K562 (cell line): Measurements from ENCODE around the gene AFF3. TPM values are rescaled to one million over a fixed set of nuclear protein-coding genes. Genes with fewer than 3 reads are reported as not detected.
A peak's percentile ranks its signal among the peaks of the same experiment; 100 is the strongest.

Experiments
- ATAC-seq: fragments of 200-7000 bp; cut with Tn5 transposase; 3 replicates; pipeline ENCODE4 v1.9.1; 2020; ENCODE audit warnings: moderate library complexity
- BruUV-seq: library from RNA; stranded (reverse); fragments of 400-500 nt; replicated peaks from 2 replicates; lab custom pipeline; 2021; lab: Mats Ljungman, UMichigan
- CTCF ChIA-PET: fragments of 300-600 bp; formaldehyde crosslinking; extraction: SDS; loops from one replicate; lab custom pipeline; 2021; ENCODE audit warnings: low intra/inter-chr PET ratio; lab: Yijun Ruan, JAX
- POLR2A ChIA-PET: fragments of 300-600, 350-650 bp; sonication (Branson Sonifier 250); formaldehyde crosslinking; extraction: SDS; loops from one replicate; lab custom pipeline; 2021; ENCODE audit warnings: antibody characterized with exemption, inconsistent platforms; lab: Yijun Ruan, JAX
- DNase-seq, 4 experiments: peaks; one replicate each; pipeline versions ENCODE4 v3.0.0 to v3.0.0-alpha.2; 2011 to 2018; ENCODE audit warnings: low spot score in 3 of 4, mixed read lengths in 3 of 4; ENCODE audit errors: extremely low read depth in 1 of 4
- FAIRE-seq: peaks from 2 replicates; lab custom pipeline; 2011; peaks lifted over from hg19 to GRCh38; lab: Jason Lieb, UNC
- H2AFZ ChIP-seq: 2 replicates; pipeline ENCODE4 v1.6.0; 2011; ENCODE audit warnings: low read depth, low read length, control low read depth, inconsistent platforms
- H3K27ac ChIP-seq: fragments of 200-600 bp; 3 replicates; pipeline ENCODE4 v1.8.0; 2011; ENCODE audit warnings: low read depth, mild to moderate bottlenecking, control low read depth, inconsistent platforms, low read length, moderate library complexity, mixed read lengths; ENCODE audit errors: extremely low read depth
- H3K27me3 ChIP-seq, 2 experiments: fragments of 300-600 bp in 1 of 2; 2 replicates in 1 of 2; 3 replicates in 1 of 2; pipeline versions ENCODE4 v1.6.0 to v1.8.0; 2011; ENCODE audit warnings: inconsistent platforms in 2 of 2, low read length in 2 of 2, mild to moderate bottlenecking in 1 of 2, mixed read lengths in 1 of 2, moderate library complexity in 1 of 2; ENCODE audit not compliant: control insufficient read depth in 2 of 2, insufficient read depth in 2 of 2
- H3K36me3 ChIP-seq: fragments of 300-600 bp; 3 replicates; pipeline ENCODE4 v1.8.0; 2011; ENCODE audit warnings: mild to moderate bottlenecking, low read length, inconsistent platforms; ENCODE audit not compliant: control insufficient read depth, insufficient read depth
- H3K4me1 ChIP-seq, 2 experiments: fragments of 200-600 bp in 1 of 2; replicated peaks in 1 of 2; 2 replicates in 1 of 2; 3 replicates in 1 of 2; pipeline versions ENCODE4 v1.5.1 to v1.8.0; 2011; ENCODE audit warnings: inconsistent platforms in 2 of 2, low read length in 2 of 2, mild to moderate bottlenecking in 1 of 2, mixed read lengths in 1 of 2, moderate library complexity in 1 of 2; ENCODE audit not compliant: control insufficient read depth in 2 of 2, insufficient read depth in 2 of 2
- H3K4me2 ChIP-seq: 2 replicates; pipeline ENCODE4 v1.6.1; 2011; ENCODE audit warnings: low read length, control low read depth, inconsistent platforms, mixed read lengths; ENCODE audit not compliant: insufficient read depth
- H3K4me3 ChIP-seq: fragments of 200-600 bp; sonication (generic), shearing (Covaris generic); 2 replicates; pipeline ENCODE4 v1.5.1; 2016; ENCODE audit warnings: control low read depth, inconsistent platforms
- H3K79me2 ChIP-seq: fragments of 200-600 bp; 3 replicates; pipeline ENCODE4 v1.8.0; 2011; ENCODE audit warnings: low read length, inconsistent platforms; ENCODE audit not compliant: control insufficient read depth, insufficient read depth
- H3K9ac ChIP-seq, 2 experiments: 2 replicates each; pipeline versions ENCODE4 v1.6.0 to v1.6.1; 2011; ENCODE audit warnings: low read depth in 2 of 2, low read length in 2 of 2, control low read depth in 1 of 2, inconsistent platforms in 1 of 2, mild to moderate bottlenecking in 1 of 2, mixed read lengths in 1 of 2; ENCODE audit not compliant: insufficient read depth in 1 of 2
- H3K9me1 ChIP-seq: one replicate; pipeline ENCODE4 v1.6.0; 2011; ENCODE audit warnings: inconsistent platforms, mild to moderate bottlenecking, low read length, moderate library complexity; ENCODE audit not compliant: control insufficient read depth, insufficient read depth
- H3K9me3 ChIP-seq: replicated peaks from 2 replicates; pipeline ENCODE4 v1.5.1; 2011; ENCODE audit warnings: low read depth, low read length, inconsistent platforms; ENCODE audit not compliant: control insufficient read depth, insufficient read depth
- H4K20me1 ChIP-seq: replicated peaks from 2 replicates; pipeline ENCODE4 v1.6.1; 2011; ENCODE audit warnings: low read length, inconsistent platforms, mixed read lengths; ENCODE audit not compliant: control insufficient read depth, insufficient read depth
- RNF219 ChIP-seq: fragments of 250-450 bp; sonication (Bioruptor Pico); IDR thresholded peaks from 2 replicates; pipeline ENCODE4 v1.5.0; 2022; ENCODE audit warnings: mild to moderate bottlenecking
- RUNX1 ChIP-seq: sonication (generic); IDR thresholded peaks from 2 replicates; pipeline ENCODE4 v1.6.1; 2016; ENCODE audit warnings: antibody characterized with exemption, low read depth
- SMARCA4 ChIP-seq: fragments of 450-650 bp; IDR thresholded peaks from 2 replicates; pipeline ENCODE4 v1.6.1; 2016
- SPI1 ChIP-seq: IDR thresholded peaks from 2 replicates; pipeline ENCODE4 v1.6.1; 2011; ENCODE audit warnings: low read depth, low read length, control low read depth, borderline replicate concordance
- TCFL5 ChIP-seq: fragments of 250-450 bp; sonication (Bioruptor Pico); conservative IDR thresholded peaks from 2 replicates; pipeline ENCODE4 v1.6.1; 2021; ENCODE audit warnings: mild to moderate bottlenecking, moderate library complexity, matching md5 sums
- ZBTB2 ChIP-seq: fragments of 450-650 bp; IDR thresholded peaks from 2 replicates; pipeline ENCODE4 v1.6.1; 2016; ENCODE audit warnings: antibody characterized with exemption
- ZNF280B ChIP-seq: fragments of 250-450 bp; sonication (Bioruptor Pico); IDR thresholded peaks from 2 replicates; pipeline ENCODE4 v1.5.1; 2021; ENCODE audit warnings: mild to moderate bottlenecking
- ZNF551 ChIP-seq: fragments of 250-450 bp; sonication (Bioruptor Pico); IDR thresholded peaks from 2 replicates; pipeline ENCODE4 v1.5.0; 2021; ENCODE audit warnings: mild to moderate bottlenecking, moderate library complexity
- WGBS: fragments of 100-300 bp; shearing (Covaris generic); methylation state at CpG from one replicate; pipeline ENCODE4 v1.1.6; 2016; ENCODE audit warnings: low coverage, mixed read lengths; ENCODE audit not compliant: insufficient coverage; ENCODE audit errors: missing lambda C conversion rate; 5-methylcytosine and 5-hydroxymethylcytosine counted together
- in situ Hi-C: fragments of 300-500 bp; cut with MboI; formaldehyde crosslinking; loops from 4 replicates; pipeline ENCODE4 v1.15.0; 2018; ENCODE audit warnings: inconsistent platforms, mixed read lengths
- intact Hi-C: fragments of 100-400 bp; cut with micrococcal nuclease; formaldehyde crosslinking; loops from 2 replicates; pipeline ENCODE4 v1.14.2; 2022
- polyA plus RNA-seq, 8 experiments: library from polyadenylated mRNA; depleted of rRNA in 4 of 8; stranded (reverse) in 5 of 8; unstranded in 3 of 8; fragments of >200 nt; fragmentation: Nextera tagmentation in 2 of 8; fragmentation: Illumina TruSeq in 1 of 8; extraction: Ambion mirVana in 2 of 8; extraction: Trizol in 1 of 8; gene quantifications; 2 replicates each; pipeline versions ENCODE4 v1.2.1 to v1.2.3, GENCODE V29; 2011 to 2014; ENCODE audit warnings: inconsistent platforms in 1 of 8, missing spikeins in 1 of 8
- total RNA-seq, 7 experiments: library from RNA; depleted of rRNA in 6 of 7; stranded (reverse); fragments of >200 nt in 6 of 7; fragmentation: Illumina TruSeq in 2 of 7; extraction: Trizol in 2 of 7; gene quantifications; 2 replicates each; pipeline versions ENCODE4 v1.2.1 to v1.2.3, GENCODE V29; 2011 to 2021; ENCODE audit warnings: low replicate concordance in 1 of 7

AFF3 gene
- total and polyA plus RNA-seq, 9 of the 15 experiments (the other 6 are each of a cell fraction or from before 2014, with no cell fraction given), result 0.02 to 0.11 TPM; not detected in 7

- Histone ChIP-seq H2AFZ (no peak overlapping the region), H3K79me2 (no peaks in the 10 kb centered on the region), H3K9me1 (no peaks in the 10 kb centered on the region), H3K4me3 (no peak overlapping the region), H4K20me1 (no peaks in the 10 kb centered on the region), H3K4me2 (no peak overlapping the region), H3K9ac (no peak overlapping the region), H3K27ac (no peak overlapping the region), H3K9me3 (no peaks in the 10 kb centered on the region)
- in situ Hi-C loops (loop anchor here (25.0 kb wide), 1 partner anchor 240 kb away; no protein-coding TSS in a partner anchor), intact Hi-C loops (no loop called here)
- CTCF ChIA-PET, result no interaction called here
- POLR2A ChIA-PET, result no interaction called here
- DNase-seq, result no peak
- TF ChIP-seq TCFL5 (CRISPR knock-in tag), result no peak
- peak; percentile 54; the same call in 1 of the 2 replicates for TF ChIP-seq SPI1
- TF ChIP-seq RUNX1, result no peak
- no peak for TF ChIP-seq RNF219 (CRISPR knock-in tag)
- no peak for TF ChIP-seq ZNF551
- no peak for TF ChIP-seq SMARCA4
- no peak for TF ChIP-seq ZNF280B (CRISPR knock-in tag)
- TF ChIP-seq ZBTB2, result no peak
- TF ChIP-seq, all 486 proteins: peak for 1
- FAIRE-seq (no peak), ATAC-seq (no peak)
- WGBS, result 7% methylated on average over 1 of the region's 1 CpG
- Histone ChIP-seq H3K4me1 (no peaks in the 10 kb centered on the region), H3K36me3 (no peaks in the 10 kb centered on the region), H3K27me3 (peaks cover 7 to 16% of the 10 kb centered on the region in 2 experiments)
- no TSS peak for BruUV-seq
These were observed 339.7 kb downstream of the AFF3 start for GRCh38 chr2:99802734-99803133.
